GM23338 (cell line): ENCODE data around the gene ZSCAN5A. TPM values are rescaled to one million over a fixed set of nuclear protein-coding genes. Genes with fewer than 3 reads are reported as not detected.

Source experiments
- ATAC-seq: fragments of 200-7000 bp; cut with Tn5 transposase; 3 replicates; pipeline ENCODE4 v1.9.1; 2020
- DNase-seq: peaks from one replicate; pipeline ENCODE4 v3.0.0-alpha.2; 2015; ENCODE audit warnings: low spot score
- H2AFZ ChIP-seq: fragments of 200-600 bp; sonication (generic); 2 replicates; pipeline ENCODE4 v1.8.0; 2016; ENCODE audit warnings: antibody characterized with exemption, mild to moderate bottlenecking, moderate library complexity
- H3F3A ChIP-seq: fragments of 200-600 bp; sonication (generic); replicated peaks from 2 replicates; pipeline ENCODE4 v1.8.0; 2017; ENCODE audit warnings: antibody characterized with exemption, mixed run types, low read depth
- H3K27ac ChIP-seq: fragments of 200-600 bp; sonication (generic); 2 replicates; pipeline ENCODE4 v1.6.1; 2016; ENCODE audit warnings: low read depth
- H3K27me3 ChIP-seq: fragments of 200-600 bp; sonication (generic); 2 replicates; pipeline ENCODE4 v1.8.0; 2016; ENCODE audit warnings: mild to moderate bottlenecking, mixed run types, moderate library complexity; ENCODE audit not compliant: insufficient read depth
- H3K36me3 ChIP-seq: fragments of 200-600 bp; sonication (generic); 2 replicates; pipeline ENCODE4 v1.8.0; 2016; ENCODE audit warnings: mild to moderate bottlenecking; ENCODE audit not compliant: insufficient read depth
- H3K4me1 ChIP-seq: fragments of 200-600 bp; sonication (generic); 2 replicates; pipeline ENCODE4 v1.8.0; 2016; ENCODE audit warnings: mild to moderate bottlenecking, moderate library complexity; ENCODE audit not compliant: insufficient read depth
- H3K4me2 ChIP-seq: fragments of 200-600 bp; sonication (generic); 2 replicates; pipeline ENCODE4 v1.7.1; 2017; ENCODE audit warnings: mixed run types
- H3K4me3 ChIP-seq: fragments of 200-600 bp; sonication (generic); 2 replicates; pipeline ENCODE4 v1.6.1; 2016; ENCODE audit warnings: mixed run types
- H3K79me2 ChIP-seq: fragments of 200-600 bp; sonication (generic); replicated peaks from 2 replicates; pipeline ENCODE4 v1.8.0; 2017; ENCODE audit warnings: mild to moderate bottlenecking; ENCODE audit not compliant: insufficient read depth
- H3K9me2 ChIP-seq: fragments of 200-600 bp; sonication (generic); 2 replicates; pipeline ENCODE4 v1.8.0; 2017; ENCODE audit not compliant: insufficient read depth
- H4K20me1 ChIP-seq: fragments of 200-600 bp; sonication (generic); replicated peaks from 2 replicates; pipeline ENCODE4 v1.8.0; 2017; ENCODE audit warnings: mild to moderate bottlenecking; ENCODE audit not compliant: insufficient read depth
- H3K27ac Mint-ChIP-seq: 2 replicates; pipeline ENCODE4 v1.8.0; 2020; ENCODE audit warnings: inconsistent platforms, mild to moderate bottlenecking, moderate library complexity, mixed read lengths
- H3K27me3 Mint-ChIP-seq: 3 replicates; pipeline ENCODE4 v1.8.0; 2022; ENCODE audit warnings: low read depth, mild to moderate bottlenecking, moderate library complexity, mixed read lengths, inconsistent platforms; ENCODE audit not compliant: insufficient read depth, poor library complexity
- H3K36me3 Mint-ChIP-seq: 3 replicates; pipeline ENCODE4 v1.8.0; 2021; ENCODE audit warnings: low read depth, mild to moderate bottlenecking, inconsistent platforms, moderate library complexity, mixed read lengths
- H3K4me1 Mint-ChIP-seq: 3 replicates; pipeline ENCODE4 v1.8.0; 2020; ENCODE audit warnings: mild to moderate bottlenecking, inconsistent platforms, mixed read lengths
- H3K4me3 Mint-ChIP-seq: 3 replicates; pipeline ENCODE4 v1.8.0; 2021; ENCODE audit warnings: moderate library complexity, mild to moderate bottlenecking, inconsistent platforms, mixed read lengths
- H3K9me3 Mint-ChIP-seq: 3 replicates; pipeline ENCODE4 v1.8.0; 2020; ENCODE audit warnings: moderate library complexity, mild to moderate bottlenecking, inconsistent platforms, mixed read lengths
- CREB1 ChIP-seq: fragments of 250-450 bp; sonication (Bioruptor Pico); IDR thresholded peaks from 2 replicates; pipeline ENCODE4 v1.5.0; 2020; ENCODE audit warnings: low read depth, mild to moderate bottlenecking, moderate library complexity
- CTCF ChIP-seq, 2 experiments: fragments of 200-600 bp in 1 of 2; sonication (generic) in 1 of 2; conservative IDR thresholded peaks; 2 replicates each; pipeline versions ENCODE4 v1.5.1 to v1.6.1; 2016 to 2017; ENCODE audit warnings: antibody characterized with exemption in 2 of 2, low read depth in 2 of 2, mild to moderate bottlenecking in 2 of 2, moderate library complexity in 1 of 2
- ETS1 ChIP-seq: IDR thresholded peaks from 2 replicates; pipeline ENCODE4 v1.6.1; 2016; ENCODE audit warnings: antibody characterized with exemption
- EZH2 ChIP-seq: fragments of 200-600 bp; sonication (generic); IDR thresholded peaks from one replicate; pipeline ENCODE4 v1.8.0; 2017; ENCODE audit warnings: antibody characterized with exemption, mild to moderate bottlenecking, low read depth; ENCODE audit not compliant: unreplicated experiment
- EZH2phosphoT487 ChIP-seq: fragments of 200-600 bp; sonication (generic); IDR thresholded peaks from one replicate; pipeline ENCODE4 v1.8.1; 2018; ENCODE audit warnings: antibody characterized with exemption; ENCODE audit not compliant: unreplicated experiment
- JUNB ChIP-seq: IDR thresholded peaks from one replicate; pipeline ENCODE4 v1.6.1; 2016; ENCODE audit warnings: antibody characterized with exemption; ENCODE audit not compliant: unreplicated experiment
- NANOG ChIP-seq: IDR thresholded peaks from 2 replicates; pipeline ENCODE4 v1.6.1; 2016; ENCODE audit warnings: antibody characterized with exemption, borderline replicate concordance
- POLR2AphosphoS5 ChIP-seq: IDR thresholded peaks from 2 replicates; pipeline ENCODE4 v1.6.1; 2016; ENCODE audit warnings: antibody characterized with exemption, low read depth
- REST ChIP-seq: IDR thresholded peaks from one replicate; pipeline ENCODE4 v1.6.1; 2018; ENCODE audit warnings: antibody characterized with exemption; ENCODE audit not compliant: unreplicated experiment
- STAT1 ChIP-seq: IDR thresholded peaks from one replicate; pipeline ENCODE4 v1.6.1; 2016; ENCODE audit warnings: antibody characterized with exemption; ENCODE audit not compliant: unreplicated experiment
- ZNF114 ChIP-seq: fragments of 250-450 bp; sonication (Bioruptor Pico); IDR thresholded peaks from 2 replicates; pipeline ENCODE4 v1.5.0; 2020; ENCODE audit warnings: mild to moderate bottlenecking, moderate library complexity
- ZNF331 ChIP-seq: fragments of 250-450 bp; sonication (Bioruptor Pico); IDR thresholded peaks from 2 replicates; pipeline ENCODE4 v1.5.0; 2020; ENCODE audit warnings: low read depth, mild to moderate bottlenecking, moderate library complexity
- ZNF462 ChIP-seq: fragments of 250-450 bp; sonication (Bioruptor Pico); IDR thresholded peaks from 2 replicates; pipeline ENCODE4 v1.5.0; 2020; ENCODE audit warnings: mild to moderate bottlenecking, moderate library complexity
- polyA plus RNA-seq: library from polyadenylated mRNA; unstranded; fragments of >200 nt; fragmentation: Nextera tagmentation; extraction: Ambion mirVana; gene quantifications from 2 replicates; pipeline ENCODE4 v1.2.1, GENCODE V29; 2016
- total RNA-seq: library from RNA; depleted of rRNA; stranded (reverse); fragments of >200 nt; shearing (Covaris generic); gene quantifications from 2 replicates; pipeline ENCODE4 v1.2.3, GENCODE V29; 2014

Gene ZSCAN5A
- total and polyA plus RNA-seq, 2 experiments from 2014 or later = 10.2 to 12.5 TPM

- no peak for TF ChIP-seq CTCF (conservative IDR thresholded peaks at IDR 0.05; ENCODE audit: low read depth in 2 of 2)
- no peak for TF ChIP-seq POLR2AphosphoS5
- no peak for TF ChIP-seq STAT1
- TF ChIP-seq CREB1 (CRISPR knock-in tag) = no peak
- no peak for TF ChIP-seq ZNF114
- TF ChIP-seq REST = no peak
- TF ChIP-seq JUNB = no peak
- no peak for TF ChIP-seq NANOG
- TF ChIP-seq EZH2 = no peak
- no peak for TF ChIP-seq EZH2phosphoT487
- TF ChIP-seq ZNF331 (CRISPR knock-in tag) = no peak
- TF ChIP-seq ZNF462 = no peak
- no peak for TF ChIP-seq ETS1
- H3K79me2 ChIP-seq = no peaks in the 10 kb centered on the region
- Mint-ChIP-seq H3K9me3 (no peaks in the 10 kb centered on the region; the same call in 2 of the 3 replicates), H3K27ac (no peak overlapping the region), H3K4me1 (peaks cover 7% of the 10 kb centered on the region), H3K36me3 (no peaks in the 10 kb centered on the region; the same call in 2 of the 3 replicates), H3K4me3 (no peak overlapping the region), H3K27me3 (peaks cover 7% of the 10 kb centered on the region)
- no peaks in the 10 kb centered on the region for H3K27me3 ChIP-seq
- no peak for DNase-seq
- no peak overlapping the region for H2AFZ ChIP-seq
- H3K36me3 ChIP-seq = no peaks in the 10 kb centered on the region
- no peak overlapping the region for H3K27ac ChIP-seq
- H3K9me2 ChIP-seq = no peaks in the 10 kb centered on the region
- no peaks in the 10 kb centered on the region for H3K4me1 ChIP-seq
- H3K4me3 ChIP-seq = no peak overlapping the region
- no peaks in the 10 kb centered on the region for H3F3A ChIP-seq
- no peak for ATAC-seq
- H4K20me1 ChIP-seq = no peaks in the 10 kb centered on the region
- no peak overlapping the region for H3K4me2 ChIP-seq
Observed at GRCh38 chr19:56177564-56178243, 136.9 kb downstream of the ZSCAN5A start.
